ENCODE results near the gene CCDC57. TPM values are rescaled to one million over a fixed set of nuclear protein-coding genes. Genes with fewer than 3 reads are reported as not detected.

Gene CCDC57
- total and polyA plus RNA-seq, 11 donors = 4.3 to 17.6 (median 9.5) TPM

DNA sequence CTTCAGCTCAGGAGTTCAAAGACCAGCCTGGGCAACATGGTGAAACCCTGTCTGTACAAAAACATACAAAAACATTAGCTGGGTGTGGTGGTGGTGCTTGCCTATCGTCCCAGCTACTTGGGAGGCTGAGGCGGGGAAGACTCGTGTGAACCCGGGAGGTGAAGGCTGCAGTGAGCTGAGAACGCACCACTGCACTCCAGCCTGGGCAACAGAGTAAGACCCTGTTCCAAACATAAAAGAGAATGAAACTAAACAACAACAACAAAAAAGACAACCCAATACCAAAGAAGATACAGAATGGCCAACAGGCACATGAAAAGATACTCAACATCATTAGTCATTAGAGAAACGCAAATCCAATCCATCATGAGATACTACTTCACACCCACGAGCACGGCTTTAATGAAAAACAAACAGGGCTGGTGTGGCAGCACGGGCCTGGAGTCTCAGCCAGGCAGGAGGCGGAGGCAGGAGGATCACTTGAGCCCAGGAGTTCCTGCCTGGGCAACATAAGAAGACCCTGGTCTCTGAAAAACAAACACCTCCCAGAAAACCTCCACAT, 8.8 kb upstream of the CCDC57 start:
- H3K27me3 ChIP-seq = no peaks in the 10 kb centered on the region
- no peaks in the 10 kb centered on the region for H3K9me3 ChIP-seq
- peaks cover 0 to 30% (median 22%) of the 10 kb centered on the region in 12 donors for H3K4me1 ChIP-seq
- DNase-seq = peak in 1 of 5 donors; percentile 28
- TF ChIP-seq POLR2A (IDR thresholded peaks at IDR 0.05) (no peak), CTCF (IDR thresholded peaks at IDR 0.05) (no peak)
- no peak overlapping the region for H3K4me3 ChIP-seq
- intact Hi-C loops (cut with DNase I) = no loop called here
- H3K36me3 ChIP-seq = no peaks in the 10 kb centered on the region
- no peak overlapping the region for H3K27ac ChIP-seq
- 79 to 83% (median 80%) methylated on average over 10 of the region's 10 CpGs for WGBS, 4 donors
- ATAC-seq = no peak

GRCh38 chr17:82219753-82220709, 7.4 kb upstream of the CCDC57 start:
- Histone ChIP-seq H3K27ac (no peak overlapping the region), H3K4me3 (no peak overlapping the region), H3K4me1 (peaks cover 0 to 34% (median 18%) of the 10 kb centered on the region in 12 donors), H3K27me3 (no peaks in the 10 kb centered on the region), H3K36me3 (no peaks in the 10 kb centered on the region), H3K9me3 (no peaks in the 10 kb centered on the region)
- no peak for ATAC-seq
- peak in 1 of 5 donors; percentile 52 for DNase-seq
- TF ChIP-seq POLR2A (IDR thresholded peaks at IDR 0.05) = no peak
- TF ChIP-seq CTCF (IDR thresholded peaks at IDR 0.05) = no peak
- intact Hi-C loops (cut with DNase I) = no loop called here
- WGBS, 4 donors = 87 to 97% (median 93%) methylated on average over 5 to 11 of the region's 11 CpGs

GRCh38 chr17:82219083-82219482, 6.4 kb upstream of the CCDC57 start:
- H3K4me1 ChIP-seq = peaks cover 0 to 39% (median 18%) of the 10 kb centered on the region in 12 donors
- no peak for DNase-seq
- no peak for ATAC-seq

More at GRCh38 chr17:82219083-82219482, 6.4 kb upstream of the CCDC57 start:
- H3K4me3 ChIP-seq = no peak overlapping the region
- no peaks in the 10 kb centered on the region for H3K27me3 ChIP-seq
- TF ChIP-seq POLR2A (IDR thresholded peaks at IDR 0.05) (no peak), CTCF (IDR thresholded peaks at IDR 0.05) (no peak)
- whole genome bisulfite sequencing, 4 donors = 89 to 93% (median 91%) methylated on average over 5 to 7 of the region's 7 CpGs
- no peaks in the 10 kb centered on the region for H3K36me3 ChIP-seq
- H3K9me3 ChIP-seq = no peaks in the 10 kb centered on the region
- intact Hi-C loops (cut with DNase I) = no loop called here
- peak overlapping the region in 1 of 12 donors; percentile 37 for H3K27ac ChIP-seq

All from heart left ventricle (tissue), 16 donors.